ENCODE measurements around the gene VWF.
"Not testable (repeated sequence)": the region's sequence is repeated elsewhere in the genome, so short reads cannot be mapped to it uniquely, and the experiment has no call there.

The VWF gene

GRCh38 chr12:6010631-6011350, 113.7 kb downstream of the VWF start:
- FAIRE-seq; DNase-seq (ENCODE audit: low spot score): not testable (repeated sequence)

GRCh38 chr12:5997260-5997659, 127.2 kb downstream of the VWF start:
- DNase-seq (ENCODE audit: low spot score) = no peak
- peak; percentile 97 for FAIRE-seq

GRCh38 chr12:5996459-5996858, 128.0 kb downstream of the VWF start:
- FAIRE-seq = no peak
- DNase-seq (ENCODE audit: low spot score) = no peak

GRCh38 chr12:5989621-5990020, 134.8 kb downstream of the VWF start:
- FAIRE-seq (no peak), DNase-seq (ENCODE audit: low spot score) (no peak)

GRCh38 chr12:5988659-5989116, 135.8 kb downstream of the VWF start:
- DNase-seq (ENCODE audit: low spot score) = peak; percentile 91
- peak; percentile 79 for FAIRE-seq

DNA sequence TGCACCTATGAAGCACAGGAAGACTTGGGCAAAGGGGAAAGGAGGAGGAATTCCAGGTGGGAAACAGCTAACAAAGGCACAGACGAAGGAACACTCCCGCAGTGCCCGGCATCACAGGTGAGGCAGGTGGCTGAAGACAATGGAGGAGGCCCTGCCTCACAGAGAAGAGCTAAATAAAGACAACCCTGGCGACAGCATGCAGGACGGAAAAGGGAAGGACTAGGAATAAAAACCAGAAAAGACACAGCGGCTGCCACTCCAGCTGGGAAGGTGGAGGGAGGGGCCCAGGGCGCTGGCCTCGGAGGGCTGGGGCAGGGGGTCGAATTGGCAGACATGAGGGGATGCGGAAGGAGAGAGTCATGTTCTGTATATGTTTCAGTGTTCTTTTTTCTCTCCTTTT, 136.4 kb downstream of the VWF start:
- no peak for FAIRE-seq

GRCh38 chr12:5987573-5987972, 136.9 kb downstream of the VWF start:
- DNase-seq (ENCODE audit: low spot score) (no peak), FAIRE-seq (no peak)

More for the DNA sequence above, 136.4 kb downstream of the VWF start:
- DNase-seq (ENCODE audit: low spot score) = no peak

DNA sequence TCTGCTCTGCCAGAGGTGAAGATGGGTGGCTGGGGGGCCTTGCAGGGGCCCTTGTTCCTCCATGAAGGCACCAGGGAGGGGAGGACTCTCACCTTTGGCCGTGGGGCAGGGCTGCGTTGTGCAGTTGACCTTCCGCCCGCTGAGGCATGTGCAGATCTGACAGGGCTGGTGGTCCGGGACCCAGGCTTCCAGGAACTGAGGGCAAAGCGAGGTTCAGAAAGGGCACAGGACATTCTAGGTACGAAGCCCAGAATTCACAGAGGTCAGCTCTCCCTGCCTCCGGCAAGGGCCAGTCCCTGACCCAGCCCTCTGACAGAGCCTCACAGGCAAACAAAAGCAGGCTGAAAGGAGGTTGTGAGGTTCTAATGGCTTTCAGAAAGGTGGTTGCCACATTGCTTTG, 139.0 kb downstream of the VWF start:
- FAIRE-seq = no peak
- no peak for DNase-seq (ENCODE audit: low spot score)

DNA sequence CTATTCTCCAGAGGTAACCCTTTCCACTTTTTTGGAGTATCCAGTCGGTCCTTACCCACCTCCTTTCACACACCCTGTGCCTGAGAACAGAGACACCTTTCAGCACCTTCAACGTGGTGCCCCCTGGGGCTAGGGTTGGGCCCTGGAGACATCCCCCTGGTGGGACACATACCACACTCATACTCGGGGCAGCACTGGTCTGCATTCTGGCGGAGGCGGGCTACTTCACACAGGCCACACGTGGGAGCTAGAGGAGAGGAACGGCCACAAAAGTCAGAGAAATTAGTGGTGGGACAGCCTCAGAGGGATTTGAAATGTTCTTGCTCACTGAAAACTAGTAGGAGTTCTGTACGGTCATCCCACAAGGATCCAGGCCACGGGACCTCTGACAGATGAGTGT, 139.6 kb downstream of the VWF start:
- FAIRE-seq = no peak
- no peak for DNase-seq (ENCODE audit: low spot score)

DNA sequence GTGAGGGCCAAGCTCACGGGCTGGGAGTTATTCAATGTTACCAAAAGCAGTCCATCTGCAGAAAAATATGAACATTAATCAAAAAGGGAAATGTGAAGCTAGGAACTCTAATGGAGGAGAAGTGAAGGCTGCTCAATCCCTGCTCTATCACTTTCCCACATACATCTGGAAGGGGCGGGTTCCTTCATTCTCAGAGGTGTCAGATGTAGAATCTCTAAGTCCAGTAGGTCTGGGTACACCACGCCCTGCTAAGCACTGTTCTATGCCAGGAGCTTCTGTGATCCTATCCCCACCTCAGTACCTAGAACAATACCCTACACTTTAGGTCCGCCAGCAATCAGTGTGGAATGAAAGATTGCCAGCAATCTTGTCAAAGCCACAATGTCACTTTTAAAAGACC, 142.4 kb downstream of the VWF start:
- no peak for FAIRE-seq
- no peak for DNase-seq (ENCODE audit: low spot score)

- DNase-seq (ENCODE audit: low spot score) (no peak), FAIRE-seq (no peak)
Measured at GRCh38 chr12:5977556-5977955, 146.9 kb downstream of the VWF start.

DNA sequence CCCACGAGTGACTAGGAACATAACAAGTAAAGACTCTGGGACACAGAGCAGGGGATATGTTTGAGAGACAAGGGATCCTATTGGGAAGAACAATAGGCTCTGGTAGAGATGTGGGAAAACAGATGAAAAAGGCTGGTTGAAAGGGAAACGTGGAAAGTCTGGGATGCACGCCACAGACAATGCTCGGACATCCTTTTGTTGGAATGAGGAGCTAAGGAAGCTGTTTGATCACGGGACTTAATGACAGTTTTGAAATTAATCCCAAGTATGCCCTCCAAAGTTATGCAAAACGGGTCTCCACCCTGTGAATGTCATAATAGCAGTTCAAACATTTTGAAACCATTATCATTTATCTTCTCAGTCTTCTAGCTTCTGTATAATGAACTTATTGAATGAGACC, 147.8 kb downstream of the VWF start:
- no peak for DNase-seq (ENCODE audit: low spot score)
- FAIRE-seq = no peak

GRCh38 chr12:5976196-5976595, 148.3 kb downstream of the VWF start:
- FAIRE-seq (no peak), DNase-seq (ENCODE audit: low spot score) (no peak)

GRCh38 chr12:5973461-5974115, 150.9 kb downstream of the VWF start:
- FAIRE-seq (peak; percentile 5), DNase-seq (ENCODE audit: low spot score) (no peak)

DNA sequence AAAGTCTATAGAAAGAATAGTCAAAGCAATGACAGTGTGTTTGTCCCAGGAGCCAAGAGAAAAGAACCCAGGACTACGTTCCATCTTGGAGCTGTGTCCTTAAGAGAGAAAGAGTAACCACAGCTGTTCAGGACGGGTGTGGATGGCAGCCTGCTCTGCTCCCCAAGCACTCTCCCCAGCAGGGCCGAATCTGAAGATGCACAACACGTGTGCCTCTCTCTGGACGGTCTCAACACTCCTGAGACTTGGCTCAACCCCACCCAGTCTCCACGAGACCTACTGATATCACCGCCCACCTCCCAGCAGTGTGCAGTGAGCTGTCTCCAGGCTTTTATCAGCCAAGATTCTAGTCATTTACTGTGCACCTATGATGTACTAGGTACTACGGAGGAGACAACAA, 152.1 kb downstream of the VWF start:
- no peak for FAIRE-seq
- no peak for DNase-seq (ENCODE audit: low spot score)

DNA sequence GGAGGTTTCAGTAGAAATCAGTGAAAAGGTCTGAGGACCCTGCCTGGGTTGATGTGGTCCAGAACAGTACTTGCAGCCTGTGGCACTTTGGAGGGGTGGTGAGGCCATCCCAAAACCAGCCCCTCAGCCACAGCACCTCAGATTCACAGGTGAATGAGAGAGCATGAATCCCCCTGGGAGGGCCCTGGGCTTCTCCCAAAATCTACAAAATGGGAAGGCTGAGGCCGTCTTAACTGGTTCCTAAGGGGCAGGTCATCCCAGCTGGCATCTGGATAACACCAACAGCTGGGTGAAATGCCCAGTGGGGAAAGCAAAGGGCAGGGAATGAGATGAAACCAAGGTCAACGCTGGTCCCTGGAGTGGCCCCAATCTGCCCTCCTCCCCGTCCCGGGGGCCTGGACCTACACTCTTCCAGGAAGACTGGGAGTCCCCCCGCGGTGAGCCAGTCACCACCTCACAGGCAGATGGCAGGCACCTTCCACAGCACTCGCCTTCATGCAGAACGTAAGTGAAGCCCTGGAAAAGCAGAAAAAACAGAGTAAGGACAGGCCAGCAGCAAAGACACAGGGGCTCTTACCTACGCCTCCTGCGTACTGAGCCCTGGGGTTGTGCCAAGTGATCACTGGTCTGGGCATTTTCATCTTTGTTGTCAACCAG, 153.1 kb downstream of the VWF start:
- FAIRE-seq (no peak), DNase-seq (ENCODE audit: low spot score) (no peak)

DNA sequence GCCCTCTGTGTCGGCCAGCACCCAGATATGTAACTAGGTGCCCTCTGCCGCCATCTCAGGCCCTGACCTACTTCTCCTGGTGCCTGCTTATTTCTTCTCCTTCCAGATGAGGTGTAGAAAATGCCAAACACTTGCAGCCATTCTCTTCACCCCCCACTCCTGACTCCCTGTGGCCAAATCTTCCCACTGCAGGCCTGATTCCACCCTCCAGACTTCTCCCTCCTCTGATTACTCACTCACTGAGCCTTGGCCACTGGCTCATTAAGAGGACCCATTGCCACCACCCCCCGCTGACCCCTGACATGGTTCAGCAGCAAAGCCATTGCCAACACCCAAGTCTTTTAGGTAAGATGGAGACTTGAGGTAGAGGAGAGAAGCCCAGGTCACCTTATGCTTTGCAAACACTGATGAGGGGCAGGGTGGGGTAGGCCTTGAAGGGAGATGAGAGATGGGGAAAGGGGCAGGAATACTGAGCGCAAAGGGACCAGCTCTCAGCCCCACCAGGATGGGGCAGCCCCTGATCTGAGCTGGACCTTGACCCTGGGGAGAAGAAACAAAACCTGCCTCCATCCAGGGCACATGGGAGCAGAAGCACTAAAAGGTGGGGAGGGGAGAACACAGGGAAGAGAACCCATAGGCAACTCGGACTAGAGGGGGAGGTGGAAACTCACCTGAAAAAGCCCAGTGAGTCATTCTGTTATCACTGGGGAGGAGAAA, 154.3 kb downstream of the VWF start:
- no peak for FAIRE-seq
- DNase-seq (ENCODE audit: low spot score) = no peak

DNA sequence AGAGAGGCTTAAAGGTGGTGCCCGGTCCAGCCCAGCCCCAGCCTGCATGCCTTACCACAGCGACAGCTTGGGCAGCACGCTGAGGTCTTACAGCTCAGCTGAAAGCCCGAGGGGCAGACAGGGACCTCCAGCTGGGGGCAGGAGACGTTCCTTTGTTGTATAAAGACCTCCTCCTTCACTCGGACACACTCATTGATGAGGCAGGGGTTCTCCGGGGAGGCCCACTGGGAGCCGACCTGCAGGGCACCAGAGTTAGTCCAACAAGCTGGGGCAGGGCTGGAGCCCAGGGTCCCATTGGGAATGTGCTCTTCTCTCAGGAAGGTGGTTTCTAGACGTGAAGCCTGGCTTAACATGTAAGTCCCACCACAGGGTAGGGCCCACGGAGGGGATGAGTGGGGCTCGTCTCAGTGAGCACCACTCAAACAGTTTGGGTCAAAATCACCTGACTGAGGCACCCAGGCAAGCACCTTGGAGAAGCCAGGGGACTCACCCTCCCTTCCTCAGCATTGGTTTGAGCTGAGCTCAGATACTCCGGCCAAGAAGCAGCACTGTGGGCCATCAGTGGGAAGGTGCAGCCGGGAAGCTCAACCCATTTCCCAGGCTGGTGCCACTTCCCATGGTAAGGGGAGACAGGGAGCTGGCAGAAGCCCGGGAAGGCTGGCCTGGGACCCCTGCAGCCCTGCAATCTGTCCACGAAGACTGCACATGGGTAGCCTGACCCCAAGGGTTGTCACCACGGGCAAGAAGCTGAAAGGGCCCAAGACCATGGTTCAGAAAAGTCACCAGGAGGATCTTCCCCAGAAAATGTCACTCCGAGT, 155.1 kb downstream of the VWF start:
- FAIRE-seq = no peak

GRCh38 chr12:5967645-5968415, 156.6 kb downstream of the VWF start:
- no peak for FAIRE-seq
- no peak for DNase-seq (ENCODE audit: low spot score)

More for the DNA sequence above, 155.1 kb downstream of the VWF start:
- no peak for DNase-seq (ENCODE audit: low spot score)

DNA sequence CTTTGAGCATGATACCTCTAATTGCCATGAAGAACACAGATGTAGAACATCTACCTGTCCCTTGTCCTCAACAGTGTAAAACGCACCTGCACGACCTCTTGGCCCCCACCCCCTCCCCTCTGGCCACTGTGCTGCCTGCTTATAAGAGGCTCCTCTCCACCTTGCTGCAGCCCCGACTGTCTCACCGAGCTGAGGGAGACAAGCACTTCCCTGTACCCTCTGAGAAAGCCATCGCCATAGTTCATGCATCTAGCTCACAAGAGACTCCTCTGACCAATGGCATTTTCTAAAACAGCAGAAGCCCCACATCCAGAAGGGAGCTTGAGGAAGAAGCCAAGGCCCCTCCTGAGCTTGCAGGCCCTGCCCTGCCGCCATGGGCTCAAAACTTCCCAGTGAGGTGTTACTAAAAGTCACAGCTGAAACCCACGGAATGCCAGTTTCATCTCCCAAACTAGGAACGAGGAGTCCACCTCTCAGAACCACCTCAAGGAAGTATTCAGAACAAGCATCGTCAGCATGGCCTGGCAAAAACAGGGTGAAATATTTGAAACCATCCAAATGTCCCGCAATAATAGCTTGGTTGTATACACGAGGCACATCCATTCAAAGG, 157.9 kb downstream of the VWF start:
- DNase-seq (ENCODE audit: low spot score) (no peak), FAIRE-seq (no peak)
